HFFc6 (cell line): ENCODE data around the gene TBCE. TPM values are rescaled to one million over a fixed set of nuclear protein-coding genes. Genes with fewer than 3 reads are reported as not detected.

Experiments
- DNase-seq: peaks from one replicate; pipeline ENCODE4 v3.0.0-alpha.2; 2018
- H3K27ac Mint-ChIP-seq: 2 replicates; pipeline ENCODE4 v1.8.0; 2020; ENCODE audit warnings: mild to moderate bottlenecking, mixed read lengths
- H3K27me3 Mint-ChIP-seq: 2 replicates; pipeline ENCODE4 v1.8.0; 2021; ENCODE audit warnings: mild to moderate bottlenecking, moderate library complexity, mixed read lengths; ENCODE audit not compliant: insufficient read depth
- H3K36me3 Mint-ChIP-seq: 2 replicates; pipeline ENCODE4 v1.8.0; 2021; ENCODE audit warnings: low read depth, mixed read lengths
- H3K4me1 Mint-ChIP-seq: 2 replicates; pipeline ENCODE4 v1.8.0; 2020; ENCODE audit warnings: low read depth, mixed read lengths
- H3K4me3 Mint-ChIP-seq: 2 replicates; pipeline ENCODE4 v1.8.0; 2020; ENCODE audit warnings: mild to moderate bottlenecking, moderate library complexity, mixed read lengths
- H3K9me3 Mint-ChIP-seq: 2 replicates; pipeline ENCODE4 v1.8.0; 2020; ENCODE audit warnings: mild to moderate bottlenecking, mixed read lengths
- CTCF ChIP-seq: fragments of 200-600 bp; sonication (generic); IDR thresholded peaks from 2 replicates; pipeline ENCODE4 v1.5.0; 2021; ENCODE audit warnings: antibody characterized with exemption, mild to moderate bottlenecking
- total RNA-seq, 6 experiments: library from RNA; stranded (reverse); fragmentation: NEBNext Ultra II Directional; extraction: Animal tissue kit (Norgen Biotek cat#: 25700); gene quantifications; 2 replicates in 1 of 6; 3 replicates in 5 of 6; pipeline ENCODE4 v1.2.3, GENCODE V29; 2021

Gene TBCE
- total RNA-seq, 6 experiments from 2014 or later, result 20.0 to 29.4 (median 26.0) TPM

GRCh38 chr1:235408503-235408960 lies 41.3 kb downstream of the TBCE start:
- Mint-ChIP-seq H3K9me3 (no peaks in the 10 kb centered on the region), H3K27ac (peak overlapping the region; percentile 6; the same call in 1 of the 2 replicates), H3K4me1 (peaks cover 30% of the 10 kb centered on the region), H3K36me3 (peaks cover 1% of the 10 kb centered on the region; the same call in 1 of the 2 replicates), H3K4me3 (no peak overlapping the region), H3K27me3 (no peaks in the 10 kb centered on the region)
- no peak for TF ChIP-seq CTCF
- DNase-seq, result no peak

GRCh38 chr1:235409042-235409820 lies 42.0 kb downstream of the TBCE start:
- TF ChIP-seq CTCF, result no peak
- no peak overlapping the region for H3K4me3 Mint-ChIP-seq
- no peak overlapping the region for H3K27ac Mint-ChIP-seq
- no peaks in the 10 kb centered on the region for H3K9me3 Mint-ChIP-seq
- no peaks in the 10 kb centered on the region for H3K27me3 Mint-ChIP-seq
- H3K4me1 Mint-ChIP-seq, result peaks cover 27% of the 10 kb centered on the region
- H3K36me3 Mint-ChIP-seq, result no peaks in the 10 kb centered on the region; the same call in 1 of the 2 replicates
- DNase-seq, result no peak

- H3K27me3 Mint-ChIP-seq, result no peaks in the 10 kb centered on the region
Measured at GRCh38 chr1:235410467-235410866, 43.2 kb downstream of the TBCE start.

GRCh38 chr1:235411489-235412486 lies 44.6 kb downstream of the TBCE start:
- H3K27ac Mint-ChIP-seq, result peak overlapping the region; percentile 15; the same call in 1 of the 2 replicates
- H3K27me3 Mint-ChIP-seq, result no peaks in the 10 kb centered on the region
- H3K4me1 Mint-ChIP-seq, result peaks cover 35% of the 10 kb centered on the region
- peaks cover 3% of the 10 kb centered on the region for H3K36me3 Mint-ChIP-seq
- no peak for DNase-seq
- H3K9me3 Mint-ChIP-seq, result no peaks in the 10 kb centered on the region
- TF ChIP-seq CTCF, result no peak
- no peak overlapping the region for H3K4me3 Mint-ChIP-seq

More at GRCh38 chr1:235410467-235410866, 43.2 kb downstream of the TBCE start:
- no peak for DNase-seq
- no peak for TF ChIP-seq CTCF
- H3K27ac Mint-ChIP-seq, result no peak overlapping the region
- peaks cover 29% of the 10 kb centered on the region for H3K4me1 Mint-ChIP-seq
- H3K4me3 Mint-ChIP-seq, result no peak overlapping the region
- no peaks in the 10 kb centered on the region for H3K9me3 Mint-ChIP-seq
- H3K36me3 Mint-ChIP-seq, result peaks cover 3% of the 10 kb centered on the region
